Fibroblast of pulmonary artery (primary cell): ENCODE measurements around the gene C1QTNF9.
"Not testable (repeated sequence)": the region's sequence is repeated elsewhere in the genome, so short reads cannot be mapped to it uniquely, and the experiment has no call there.

ENCODE experiments used
- DNase-seq: peaks from one replicate; pipeline ENCODE4 v3.0.0-alpha.2; 2010; ENCODE audit warnings: low read depth
- H3K4me3 ChIP-seq: replicated peaks from 2 replicates; pipeline ENCODE4 v1.5.1; 2011; ENCODE audit warnings: low read depth, mild to moderate bottlenecking, control low read depth, low read length, moderate library complexity
- CTCF ChIP-seq: IDR thresholded peaks from 2 replicates; pipeline ENCODE4 v1.5.1; 2011; ENCODE audit warnings: mild to moderate bottlenecking, control low read depth, low read length, inconsistent platforms; ENCODE audit errors: missing control alignments

The C1QTNF9 gene

GRCh38 chr13:24362435-24362952 lies 53.1 kb downstream of the C1QTNF9 start:
- no peak overlapping the region for H3K4me3 ChIP-seq
- TF ChIP-seq CTCF: no peak
- no peak for DNase-seq

GRCh38 chr13:24365191-24365590 lies 55.8 kb downstream of the C1QTNF9 start:
- DNase-seq: no peak
- TF ChIP-seq CTCF: no peak
- no peak overlapping the region for H3K4me3 ChIP-seq

GRCh38 chr13:24366315-24366714 lies 56.9 kb downstream of the C1QTNF9 start:
- not testable (repeated sequence) for H3K4me3 ChIP-seq, DNase-seq

GRCh38 chr13:24371273-24371672 lies 61.9 kb downstream of the C1QTNF9 start:
- not testable (repeated sequence) for H3K4me3 ChIP-seq, DNase-seq
